ENCODE results near the gene SMARCC2. TPM values are rescaled to one million over a fixed set of nuclear protein-coding genes. Genes with fewer than 3 reads are reported as not detected.

SMARCC2 gene
- total RNA-seq, 2 donors from 2014 or later = 80.1 to 84.2 TPM

DNA sequence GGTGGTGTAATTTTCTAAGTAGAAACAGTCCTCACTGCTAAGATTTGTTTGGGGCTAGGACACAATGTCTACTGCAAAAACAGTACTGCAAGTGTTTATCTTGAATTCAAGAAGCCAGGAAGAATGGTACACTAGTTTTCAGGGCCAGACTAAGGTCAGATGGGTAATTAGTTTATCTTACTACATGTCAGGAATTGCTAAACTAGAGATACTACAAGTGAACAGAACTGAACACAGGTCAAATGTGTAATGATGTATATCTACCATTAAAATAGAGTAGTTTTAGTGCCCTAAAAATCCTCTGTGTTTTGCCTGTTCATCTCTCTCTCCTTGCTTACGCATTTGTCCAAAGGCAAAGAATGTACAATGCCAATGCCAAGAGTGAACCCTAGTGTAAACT, 75.2 kb downstream of the SMARCC2 start:
- no peak overlapping the region for H3K27ac ChIP-seq

More for the DNA sequence above, 75.2 kb downstream of the SMARCC2 start:
- H3K4me1 ChIP-seq = peaks cover 5% of the 10 kb centered on the region
- peaks cover 17% of the 10 kb centered on the region for H3K36me3 ChIP-seq
- no peaks in the 10 kb centered on the region for H3K9me3 ChIP-seq
- DNase-seq = no peak
- H3K9ac ChIP-seq (ENCODE audit: low read depth in 2 of 2, low read length in 2 of 2) = no peak overlapping the region
- no peaks in the 10 kb centered on the region for H3K27me3 ChIP-seq
- TF ChIP-seq, protein P1, sequence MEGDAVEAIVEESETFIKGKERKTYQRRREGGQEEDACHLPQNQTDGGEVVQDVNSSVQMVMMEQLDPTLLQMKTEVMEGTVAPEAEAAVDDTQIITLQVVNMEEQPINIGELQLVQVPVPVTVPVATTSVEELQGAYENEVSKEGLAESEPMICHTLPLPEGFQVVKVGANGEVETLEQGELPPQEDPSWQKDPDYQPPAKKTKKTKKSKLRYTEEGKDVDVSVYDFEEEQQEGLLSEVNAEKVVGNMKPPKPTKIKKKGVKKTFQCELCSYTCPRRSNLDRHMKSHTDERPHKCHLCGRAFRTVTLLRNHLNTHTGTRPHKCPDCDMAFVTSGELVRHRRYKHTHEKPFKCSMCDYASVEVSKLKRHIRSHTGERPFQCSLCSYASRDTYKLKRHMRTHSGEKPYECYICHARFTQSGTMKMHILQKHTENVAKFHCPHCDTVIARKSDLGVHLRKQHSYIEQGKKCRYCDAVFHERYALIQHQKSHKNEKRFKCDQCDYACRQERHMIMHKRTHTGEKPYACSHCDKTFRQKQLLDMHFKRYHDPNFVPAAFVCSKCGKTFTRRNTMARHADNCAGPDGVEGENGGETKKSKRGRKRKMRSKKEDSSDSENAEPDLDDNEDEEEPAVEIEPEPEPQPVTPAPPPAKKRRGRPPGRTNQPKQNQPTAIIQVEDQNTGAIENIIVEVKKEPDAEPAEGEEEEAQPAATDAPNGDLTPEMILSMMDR (IDR thresholded peaks at IDR 0.05) = no peak
- no peak overlapping the region for H3K4me3 ChIP-seq
- intact Hi-C loops (cut with DNase I) = loop anchor here (10.0 kb wide), 1 partner anchor 69 kb away; the partner anchor contains the start of gene RPS26

Other genes starting within 250 kb of the SMARCC2 start
- 1 to 10 TPM; 3.4 to 3.8 TPM for gene PMEL, start 223.4 kb downstream of the SMARCC2 start, total RNA-seq
- gene CDK2, start 222.7 kb downstream of the SMARCC2 start, total RNA-seq = 10 to 100 TPM; 20.9 to 48.9 TPM
- 100 to 1,000 TPM; 112 to 178 TPM for gene RAB5B, start 215.4 kb downstream of the SMARCC2 start, total RNA-seq
- 10 to 100 TPM; 25.8 to 35.8 TPM for gene SUOX, start 192.2 kb downstream of the SMARCC2 start, total RNA-seq
- 1 to 10 TPM; 4.7 to 5.6 TPM for gene IKZF4, start 168.4 kb downstream of the SMARCC2 start, total RNA-seq
- gene RPS26, start 147.6 kb downstream of the SMARCC2 start, total RNA-seq = 10 to 100 TPM; 53.1 to 80.5 TPM
- 100 to 1,000 TPM; 158 to 206 TPM for gene ERBB3, start 109.3 kb downstream of the SMARCC2 start, total RNA-seq
- gene PA2G4, start 84.9 kb downstream of the SMARCC2 start, total RNA-seq = 100 to 1,000 TPM in 1 of 2 donors, 10 to 100 TPM in 1; 69.6 to 155 TPM
- gene RPL41, start 72.8 kb downstream of the SMARCC2 start, total RNA-seq = 1,000 to 10,000 TPM; 3,248 to 3,669 TPM
- gene ZC3H10, start 71.2 kb downstream of the SMARCC2 start, total RNA-seq = 1 to 10 TPM; 3.5 to 6.1 TPM
- 10 to 100 TPM; 63.9 to 72.8 TPM for gene ESYT1, start 61.2 kb downstream of the SMARCC2 start, total RNA-seq
- 10 to 100 TPM; 18.6 to 19.1 TPM for gene MYL6B, start 36.9 kb downstream of the SMARCC2 start, total RNA-seq
- 1,000 to 10,000 TPM; 1,641 to 1,922 TPM for gene MYL6, start 31.1 kb downstream of the SMARCC2 start, total RNA-seq
- 10 to 100 TPM; 29.0 to 36.0 TPM for gene RNF41, start 32.4 kb upstream of the SMARCC2 start, total RNA-seq
- 10 to 100 TPM; 30.3 to 68.4 TPM for gene NABP2, start 34.9 kb upstream of the SMARCC2 start, total RNA-seq
- gene SLC39A5, start 40.6 kb upstream of the SMARCC2 start, total RNA-seq = 100 to 1,000 TPM; 158 to 163 TPM
- 10 to 100 TPM; 39.3 to 57.7 TPM for gene ANKRD52, start 68.9 kb upstream of the SMARCC2 start, total RNA-seq
- 1 to 10 TPM; 4.2 to 4.5 TPM for gene COQ10A, start 77.5 kb upstream of the SMARCC2 start, total RNA-seq
- gene CS, start 110.8 kb upstream of the SMARCC2 start, total RNA-seq = 100 to 1,000 TPM; 367 to 437 TPM
- gene CNPY2, start 126.5 kb upstream of the SMARCC2 start, total RNA-seq = 100 to 1,000 TPM in 1 of 2 donors, 10 to 100 TPM in 1; 76.8 to 144 TPM
- 10 to 100 TPM; 48.1 to 68.0 TPM for gene PAN2, start 144.5 kb upstream of the SMARCC2 start, total RNA-seq
- gene IL23A, start 149.4 kb upstream of the SMARCC2 start, total RNA-seq = under 1 TPM in 1 of 2 donors, not detected in 1; 0.27 TPM
- 10 to 100 TPM; 62.6 to 63.2 TPM for gene STAT2, start 170.6 kb upstream of the SMARCC2 start, total RNA-seq
- gene APOF, start 173.4 kb upstream of the SMARCC2 start, total RNA-seq = under 1 TPM in 1 of 2 donors, not detected in 1; 0.15 TPM